Right lobe of liver (tissue), 6 donors: ENCODE data around the gene LHX4. TPM values are rescaled to one million over a fixed set of nuclear protein-coding genes. Genes with fewer than 3 reads are reported as not detected.

ENCODE experiments used
- ATAC-seq, 4 donors: fragments of 200-7000 bp; cut with Tn5 transposase; one replicate each; pipeline ENCODE4 v1.9.1; 2020; ENCODE audit warnings: mild to moderate bottlenecking in 4 of 4, moderate library complexity in 4 of 4
- DNase-seq, 3 donors: peaks; one replicate each; pipeline ENCODE4 v3.0.0-alpha.2; 2020
- H3K27ac ChIP-seq, 3 donors: fragments of 200-600 bp; one replicate each; pipeline ENCODE4 v1.8.0; 2022
- H3K27me3 ChIP-seq, 2 donors: fragments of 200-600 bp; one replicate each; pipeline ENCODE4 v1.8.0; 2022
- H3K36me3 ChIP-seq, 4 donors: fragments of 200-600 bp; sonication (generic) in 1 of 4; one replicate each; pipeline versions ENCODE4 v1.5.1 to v1.8.0; 2017 to 2022; ENCODE audit warnings: control low read depth in 1 of 4
- H3K4me1 ChIP-seq, 4 donors: fragments of 200-600 bp; sonication (generic) in 1 of 4; one replicate each; pipeline versions ENCODE4 v1.5.1 to v1.8.0; 2017 to 2022; ENCODE audit warnings: control low read depth in 1 of 4
- H3K4me3 ChIP-seq, 3 donors: fragments of 200-600 bp; one replicate each; pipeline ENCODE4 v1.8.0; 2022
- H3K9me3 ChIP-seq, 4 donors: fragments of 200-600 bp; sonication (generic) in 1 of 4; one replicate each; pipeline versions ENCODE4 v1.5.1 to v1.8.0; 2017 to 2022; ENCODE audit warnings: control low read depth in 1 of 4
- POLR2A ChIP-seq: fragments of 450-650 bp; IDR thresholded peaks from one replicate; pipeline ENCODE4 v1.6.1; 2017; ENCODE audit warnings: antibody characterized with exemption, mild to moderate bottlenecking
- WGBS: methylation state at CpG from one replicate; pipeline ENCODE4 v1.1.6; 2018; ENCODE audit warnings: low coverage, low lambda C conversion rate; ENCODE audit not compliant: insufficient coverage; ENCODE audit errors: missing lambda C conversion rate; 5-methylcytosine and 5-hydroxymethylcytosine counted together
- intact Hi-C, 2 donors: fragments of 100-400 bp; cut with DNase I; formaldehyde crosslinking; loops; one replicate each; pipeline versions ENCODE4 v1.11.2 to v1.14.1; 2022
- total RNA-seq, 6 experiments: library from RNA; depleted of rRNA in 2 of 6; stranded (reverse); fragments of >200 nt in 2 of 6; fragmentation: NEBNext Ultra II Directional in 3 of 6; extraction: Animal tissue kit (Norgen Biotek cat#: 25700) in 3 of 6; gene quantifications; one replicate each; pipeline versions ENCODE4 v1.1.0 to v1.2.4, GENCODE V29; 2016 to 2023
- TF ChIP-seq, protein P1 (sequence below), 4 donors: fragments of 200-600 bp in 3 of 4; fragments of 450-650 bp in 1 of 4; IDR thresholded peaks; one replicate each; pipeline versions ENCODE4 v1.5.1 to v1.8.0; 2016 to 2022; ENCODE audit warnings: antibody characterized with exemption in 4 of 4, mild to moderate bottlenecking in 2 of 4
- donor health status: DM: no; HTN: yes; CAD: no.
- donor health status: DM: no; HTN: no; CAD: no.
- donor health status: DM: no; HTN: no; CAD: no.
- donor health status: DM: no; HTN: yes; CAD: no.
- donor health status: DM: no; HTN: yes; CAD: no.

LHX4 gene
- total RNA-seq, 6 experiments from 2014 or later = not detected

DNA sequence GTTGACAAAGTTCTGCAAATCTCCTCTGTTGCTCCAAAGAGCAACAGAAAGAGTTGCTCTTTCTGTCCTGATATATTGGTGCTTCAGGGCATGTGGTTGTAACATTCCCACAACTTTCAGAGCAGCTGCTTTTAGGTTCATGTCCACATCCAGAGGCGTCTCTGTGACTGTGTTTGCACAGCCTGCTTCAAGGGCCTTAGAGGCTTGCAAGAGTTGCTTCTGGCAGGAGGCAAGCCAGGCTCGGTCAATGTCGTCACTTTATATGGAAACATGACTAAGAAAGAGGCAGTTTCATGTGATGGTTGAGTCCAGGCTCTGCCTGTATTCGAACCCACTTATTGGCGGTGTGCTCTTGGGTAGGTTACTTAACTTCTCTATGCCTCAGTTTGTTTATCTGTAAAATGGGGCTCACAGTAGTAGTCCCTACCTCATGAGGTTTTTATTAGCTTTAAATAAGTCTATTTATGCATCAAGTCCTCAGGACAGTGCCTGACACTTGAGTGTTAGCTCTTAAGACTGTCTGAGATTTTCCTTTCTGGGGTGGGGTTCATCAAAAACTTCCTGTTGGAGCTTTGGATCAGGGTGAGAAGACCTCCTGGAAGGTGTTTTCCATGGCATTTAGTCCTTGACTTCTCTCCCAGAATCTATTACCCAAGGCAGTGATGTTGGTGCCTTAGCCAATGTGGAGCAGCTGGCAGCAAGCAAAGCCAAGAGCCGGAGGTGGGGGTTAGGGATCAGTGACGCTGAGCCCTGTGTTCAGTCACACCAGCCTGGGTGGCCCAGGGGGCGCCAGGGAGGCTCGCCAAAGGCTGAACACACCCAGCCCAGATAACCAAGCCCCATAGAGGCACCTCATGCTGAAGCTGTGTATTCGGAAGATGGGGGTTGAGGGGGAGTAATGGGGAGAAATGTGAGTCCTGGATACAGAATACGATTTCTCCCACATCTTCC is 18.9 kb downstream of the LHX4 start:
- H3K9me3 ChIP-seq = no peaks in the 10 kb centered on the region
- H3K4me1 ChIP-seq = no peaks in the 10 kb centered on the region
- H3K27me3 ChIP-seq = no peaks in the 10 kb centered on the region
- intact Hi-C loops = no loop called here
- 65% methylated on average over 8 of the region's 11 CpGs for WGBS
- ATAC-seq = no peak
- DNase-seq = peak in 1 of 3 donors; percentile 46
- TF ChIP-seq POLR2A = no peak
- TF ChIP-seq, protein P1, sequence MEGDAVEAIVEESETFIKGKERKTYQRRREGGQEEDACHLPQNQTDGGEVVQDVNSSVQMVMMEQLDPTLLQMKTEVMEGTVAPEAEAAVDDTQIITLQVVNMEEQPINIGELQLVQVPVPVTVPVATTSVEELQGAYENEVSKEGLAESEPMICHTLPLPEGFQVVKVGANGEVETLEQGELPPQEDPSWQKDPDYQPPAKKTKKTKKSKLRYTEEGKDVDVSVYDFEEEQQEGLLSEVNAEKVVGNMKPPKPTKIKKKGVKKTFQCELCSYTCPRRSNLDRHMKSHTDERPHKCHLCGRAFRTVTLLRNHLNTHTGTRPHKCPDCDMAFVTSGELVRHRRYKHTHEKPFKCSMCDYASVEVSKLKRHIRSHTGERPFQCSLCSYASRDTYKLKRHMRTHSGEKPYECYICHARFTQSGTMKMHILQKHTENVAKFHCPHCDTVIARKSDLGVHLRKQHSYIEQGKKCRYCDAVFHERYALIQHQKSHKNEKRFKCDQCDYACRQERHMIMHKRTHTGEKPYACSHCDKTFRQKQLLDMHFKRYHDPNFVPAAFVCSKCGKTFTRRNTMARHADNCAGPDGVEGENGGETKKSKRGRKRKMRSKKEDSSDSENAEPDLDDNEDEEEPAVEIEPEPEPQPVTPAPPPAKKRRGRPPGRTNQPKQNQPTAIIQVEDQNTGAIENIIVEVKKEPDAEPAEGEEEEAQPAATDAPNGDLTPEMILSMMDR (IDR thresholded peaks at IDR 0.05) = no peak
- H3K4me3 ChIP-seq = no peak overlapping the region
- H3K27ac ChIP-seq = no peak overlapping the region
- H3K36me3 ChIP-seq = no peaks in the 10 kb centered on the region

DNA sequence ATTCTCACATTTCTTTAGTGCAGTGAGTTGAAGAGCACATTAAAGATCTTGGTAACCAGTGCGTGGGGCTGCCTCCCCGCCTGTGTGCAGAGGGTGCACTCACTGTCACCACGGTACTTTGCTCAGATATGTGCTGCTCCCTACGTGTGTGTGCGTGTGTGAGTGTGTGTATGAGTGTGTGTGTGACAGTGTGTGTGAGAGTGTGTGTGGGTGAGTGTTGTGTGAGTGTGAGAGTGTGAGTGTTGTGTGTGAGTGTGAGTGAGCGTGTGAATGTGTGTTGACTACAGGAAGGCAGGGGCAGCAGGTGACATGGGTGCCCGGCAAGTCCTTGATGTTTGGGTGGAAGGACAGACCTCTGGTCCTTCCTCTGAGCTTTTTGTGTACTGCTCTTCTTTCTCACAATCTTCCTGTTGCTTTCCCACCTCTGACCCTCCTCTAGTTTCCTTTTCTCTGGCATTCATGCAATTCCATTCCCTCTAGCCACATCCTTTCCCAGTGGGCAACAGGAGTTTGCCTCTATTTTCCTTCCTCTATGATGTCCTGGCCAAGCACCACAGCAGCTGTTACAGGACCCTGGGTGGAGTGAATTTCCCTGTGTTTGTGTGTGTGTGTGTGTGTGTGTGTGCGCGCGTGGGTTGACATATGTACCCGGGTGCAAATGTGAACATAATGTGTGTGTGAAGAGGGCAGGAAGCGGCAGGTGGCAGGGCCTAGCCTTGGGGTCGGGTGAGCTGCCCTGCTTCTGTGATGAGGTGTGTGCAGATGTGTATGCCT is 19.8 kb downstream of the LHX4 start:
- Histone ChIP-seq H3K27me3 (no peaks in the 10 kb centered on the region), H3K4me3 (no peak overlapping the region), H3K4me1 (no peaks in the 10 kb centered on the region), H3K9me3 (no peaks in the 10 kb centered on the region), H3K36me3 (no peaks in the 10 kb centered on the region), H3K27ac (no peak overlapping the region)
- WGBS = 57% methylated on average over 10 of the region's 13 CpGs
- ATAC-seq = no peak
- intact Hi-C loops = loop anchor here (5.0 to 10.0 kb wide), 3 partner anchors 165 to 235 kb away; no protein-coding TSS in a partner anchor
- peak in 1 of 3 donors; percentile 47 for DNase-seq
- TF ChIP-seq POLR2A = no peak
- TF ChIP-seq, protein P1 (IDR thresholded peaks at IDR 0.05) = no peak

DNA sequence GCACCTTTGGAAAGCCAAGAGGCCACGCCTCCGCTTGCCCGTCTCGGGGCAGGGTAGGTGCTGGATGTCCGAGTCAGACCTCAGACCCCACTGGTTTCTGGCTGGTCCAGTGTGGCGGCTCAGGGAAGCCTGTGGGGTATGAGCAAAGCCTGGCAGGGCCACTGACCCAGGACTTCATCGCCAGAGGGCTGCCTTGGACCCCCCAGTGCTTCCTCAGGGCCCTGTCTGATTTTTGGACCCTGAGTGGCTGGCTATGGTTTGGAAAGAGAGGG is 20.4 kb downstream of the LHX4 start:
- no peaks in the 10 kb centered on the region for H3K4me1 ChIP-seq
- no peak overlapping the region for H3K27ac ChIP-seq
- H3K36me3 ChIP-seq = no peaks in the 10 kb centered on the region
- TF ChIP-seq, protein P1 (IDR thresholded peaks at IDR 0.05) = no peak
- TF ChIP-seq POLR2A = no peak
- WGBS = no CpG with 5 or more reads among the region's 7 CpGs
- no peaks in the 10 kb centered on the region for H3K27me3 ChIP-seq
- H3K4me3 ChIP-seq = no peak overlapping the region
- intact Hi-C loops = loop anchor here (5.0 to 10.0 kb wide), 3 partner anchors 164 to 234 kb away; no protein-coding TSS in a partner anchor
- H3K9me3 ChIP-seq = no peaks in the 10 kb centered on the region
- ATAC-seq (no peak), DNase-seq (no peak)

DNA sequence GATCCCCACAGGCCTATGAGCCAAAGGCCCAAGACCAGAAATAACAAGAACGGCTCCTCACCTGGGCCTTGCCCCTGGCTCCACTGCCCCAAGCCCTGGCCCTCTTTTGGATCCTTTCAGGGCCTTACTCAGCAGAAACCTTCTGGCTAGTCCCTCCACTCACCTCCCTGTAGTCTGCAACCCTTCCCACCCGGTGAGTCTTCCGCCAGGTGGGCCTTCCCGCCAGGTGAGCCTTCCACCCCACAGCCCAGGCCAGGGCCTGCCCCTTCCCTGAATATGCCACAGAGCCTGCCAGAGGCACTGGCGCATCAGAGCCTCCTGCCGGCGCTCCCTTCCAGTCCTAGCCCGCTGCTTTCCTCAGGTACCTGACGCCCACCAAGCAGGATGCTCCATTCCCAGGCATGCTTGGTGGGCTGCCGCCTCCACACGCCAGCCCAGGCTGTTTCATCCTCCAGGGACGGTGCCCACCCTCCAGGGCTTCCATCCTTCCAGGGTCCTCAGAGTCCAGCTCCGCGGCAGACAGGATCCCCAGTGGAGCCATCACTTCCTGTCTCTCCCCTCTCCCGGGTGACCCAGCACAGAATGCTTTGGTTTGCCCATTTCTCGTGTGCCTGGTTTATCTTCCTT is 20.9 kb downstream of the LHX4 start:
- 52% methylated on average over 4 of the region's 16 CpGs for WGBS
- no peak overlapping the region for H3K4me3 ChIP-seq
- H3K9me3 ChIP-seq = no peaks in the 10 kb centered on the region
- DNase-seq (peak in 1 of 3 donors; percentile 41), ATAC-seq (no peak)
- H3K4me1 ChIP-seq = no peaks in the 10 kb centered on the region
- intact Hi-C loops = loop anchor here (5.0 to 10.0 kb wide), 3 partner anchors 164 to 234 kb away; no protein-coding TSS in a partner anchor
- H3K27me3 ChIP-seq = no peaks in the 10 kb centered on the region
- H3K36me3 ChIP-seq = no peaks in the 10 kb centered on the region
- TF ChIP-seq POLR2A = no peak
- TF ChIP-seq, protein P1 (IDR thresholded peaks at IDR 0.05) = no peak
- H3K27ac ChIP-seq = no peak overlapping the region
